Uterus (tissue), 4 donors: ENCODE measurements around the gene CORO1A. TPM values are rescaled to one million over a fixed set of nuclear protein-coding genes. Genes with fewer than 3 reads are reported as not detected.

Experiments
- DNase-seq, 2 donors: peaks; one replicate each; pipeline ENCODE4 v3.0.0-alpha.2; 2019 to 2020
- H3K27ac ChIP-seq, 2 donors: fragments of 200-600 bp; sonication (generic); 1 replicate in 1 of 2; 2 replicates in 1 of 2; pipeline ENCODE4 v1.5.1; 2016 to 2018
- H3K27me3 ChIP-seq, 2 donors: fragments of 200-600 bp; sonication (generic); one replicate each; pipeline ENCODE4 v1.5.1; 2018 to 2019; ENCODE audit warnings: control low read depth in 1 of 2
- H3K36me3 ChIP-seq, 2 donors: fragments of 200-600 bp; sonication (generic); one replicate each; pipeline ENCODE4 v1.5.1; 2019; ENCODE audit warnings: control low read depth in 1 of 2
- H3K4me1 ChIP-seq, 2 donors: fragments of 200-600 bp; sonication (generic); one replicate each; pipeline ENCODE4 v1.5.1; 2018 to 2019; ENCODE audit warnings: control low read depth in 1 of 2
- H3K4me3 ChIP-seq, 2 donors: fragments of 200-600 bp; sonication (generic); 1 replicate in 1 of 2; 2 replicates in 1 of 2; pipeline ENCODE4 v1.5.1; 2018 to 2019; ENCODE audit warnings: mild to moderate bottlenecking in 1 of 2
- H3K9me3 ChIP-seq, 2 donors: fragments of 200-600 bp; sonication (generic); one replicate each; pipeline ENCODE4 v1.5.1; 2019; ENCODE audit warnings: control low read depth in 1 of 2
- POLR2A ChIP-seq, 2 donors: fragments of 450-650 bp; IDR thresholded peaks; one replicate each; pipeline ENCODE4 v1.6.1; 2016; ENCODE audit warnings: antibody characterized with exemption in 2 of 2, mild to moderate bottlenecking in 1 of 2, moderate library complexity in 1 of 2
- intact Hi-C: fragments of 100-400 bp; cut with DNase I; formaldehyde crosslinking; loops from one replicate; pipeline ENCODE4 v1.15.1; 2023; ENCODE audit warnings: low total_unique reads
- total RNA-seq, 4 donors: library from RNA; depleted of rRNA in 3 of 4; stranded (reverse); fragments of >200 nt in 3 of 4; gene quantifications; one replicate each; pipeline versions ENCODE4 v1.1.0 to v1.2.4, GENCODE V29; 2014 to 2023
- TF ChIP-seq, protein P1 (sequence below), 4 experiments: fragments of 200-600 bp in 2 of 4; fragments of 450-650 bp in 2 of 4; sonication (generic) in 2 of 4; IDR thresholded peaks; one replicate each; pipeline ENCODE4 v1.5.1; 2016 to 2019; ENCODE audit warnings: antibody characterized with exemption in 4 of 4, mild to moderate bottlenecking in 2 of 4, moderate library complexity in 1 of 4
- donor health status: DM: yes; HTN: yes; CAD: no.

CORO1A gene
- total RNA-seq, 4 donors from 2014 or later: 12.7 to 30.5 (median 18.2) TPM

DNA sequence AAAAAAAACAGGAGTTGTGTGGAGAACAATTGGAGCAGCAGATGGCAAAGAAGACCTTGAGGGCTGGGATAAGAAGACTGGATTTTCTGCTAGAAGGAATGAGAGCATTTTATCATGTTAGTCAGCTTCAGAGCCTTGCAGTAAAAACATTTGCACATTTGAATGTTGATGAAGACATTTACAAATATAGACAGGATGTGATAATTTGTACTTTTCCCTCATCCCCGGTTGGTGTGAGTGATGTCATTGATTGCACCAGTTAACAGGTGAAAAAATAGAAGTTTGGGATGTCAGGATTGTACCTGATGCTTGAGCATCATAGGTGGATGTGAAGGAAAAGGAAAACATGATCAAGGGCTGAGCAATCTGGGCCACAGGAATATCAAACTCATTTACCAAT, 37.7 kb upstream of the CORO1A start:
- Histone ChIP-seq H3K9me3 (no peaks in the 10 kb centered on the region), H3K27me3 (no peaks in the 10 kb centered on the region), H3K4me3 (no peak overlapping the region), H3K27ac (no peak overlapping the region), H3K4me1 (no peaks in the 10 kb centered on the region), H3K36me3 (no peaks in the 10 kb centered on the region)
- intact Hi-C loops: no loop called here
- no peak for DNase-seq
- TF ChIP-seq POLR2A (IDR thresholded peaks at IDR 0.05): no peak
- TF ChIP-seq, protein P1, sequence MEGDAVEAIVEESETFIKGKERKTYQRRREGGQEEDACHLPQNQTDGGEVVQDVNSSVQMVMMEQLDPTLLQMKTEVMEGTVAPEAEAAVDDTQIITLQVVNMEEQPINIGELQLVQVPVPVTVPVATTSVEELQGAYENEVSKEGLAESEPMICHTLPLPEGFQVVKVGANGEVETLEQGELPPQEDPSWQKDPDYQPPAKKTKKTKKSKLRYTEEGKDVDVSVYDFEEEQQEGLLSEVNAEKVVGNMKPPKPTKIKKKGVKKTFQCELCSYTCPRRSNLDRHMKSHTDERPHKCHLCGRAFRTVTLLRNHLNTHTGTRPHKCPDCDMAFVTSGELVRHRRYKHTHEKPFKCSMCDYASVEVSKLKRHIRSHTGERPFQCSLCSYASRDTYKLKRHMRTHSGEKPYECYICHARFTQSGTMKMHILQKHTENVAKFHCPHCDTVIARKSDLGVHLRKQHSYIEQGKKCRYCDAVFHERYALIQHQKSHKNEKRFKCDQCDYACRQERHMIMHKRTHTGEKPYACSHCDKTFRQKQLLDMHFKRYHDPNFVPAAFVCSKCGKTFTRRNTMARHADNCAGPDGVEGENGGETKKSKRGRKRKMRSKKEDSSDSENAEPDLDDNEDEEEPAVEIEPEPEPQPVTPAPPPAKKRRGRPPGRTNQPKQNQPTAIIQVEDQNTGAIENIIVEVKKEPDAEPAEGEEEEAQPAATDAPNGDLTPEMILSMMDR (IDR thresholded peaks at IDR 0.05): no peak

DNA sequence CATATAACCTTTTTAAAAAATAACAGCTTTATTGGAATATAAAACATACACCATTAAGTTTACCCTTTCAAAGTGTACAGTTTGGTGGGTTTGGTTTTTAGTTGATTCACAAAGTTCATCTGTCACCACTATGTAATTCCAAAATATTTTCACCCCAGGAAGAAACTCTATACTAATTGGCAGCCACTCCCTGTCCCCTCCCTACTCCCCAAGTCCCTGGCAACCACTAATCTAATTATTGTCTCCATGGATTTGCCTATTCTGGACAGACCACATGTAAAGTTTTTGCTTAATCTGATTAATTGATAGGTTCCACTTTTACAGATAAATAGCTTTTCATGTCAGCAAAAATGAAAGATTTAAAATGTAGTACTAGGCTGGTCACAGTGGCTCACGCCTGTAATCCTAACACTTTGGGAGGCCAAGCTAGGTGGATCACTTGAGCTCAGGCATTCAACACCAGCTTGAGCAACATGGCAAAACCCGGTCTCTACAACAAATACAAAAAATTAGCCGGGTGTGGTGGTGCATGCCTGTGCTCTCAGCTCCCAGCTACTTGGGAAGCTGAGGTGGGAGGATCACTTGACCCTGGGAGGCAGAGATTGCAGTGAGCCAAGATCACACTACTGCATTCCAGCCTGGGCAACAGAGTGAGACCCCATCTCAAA, 35.4 kb upstream of the CORO1A start:
- Histone ChIP-seq H3K36me3 (no peaks in the 10 kb centered on the region), H3K4me1 (no peaks in the 10 kb centered on the region), H3K27me3 (no peaks in the 10 kb centered on the region), H3K9me3 (no peaks in the 10 kb centered on the region), H3K4me3 (no peak overlapping the region), H3K27ac (no peak overlapping the region)
- TF ChIP-seq POLR2A (IDR thresholded peaks at IDR 0.05): no peak
- TF ChIP-seq, protein P1 (IDR thresholded peaks at IDR 0.05): no peak
- intact Hi-C loops: no loop called here
- DNase-seq: no peak

DNA sequence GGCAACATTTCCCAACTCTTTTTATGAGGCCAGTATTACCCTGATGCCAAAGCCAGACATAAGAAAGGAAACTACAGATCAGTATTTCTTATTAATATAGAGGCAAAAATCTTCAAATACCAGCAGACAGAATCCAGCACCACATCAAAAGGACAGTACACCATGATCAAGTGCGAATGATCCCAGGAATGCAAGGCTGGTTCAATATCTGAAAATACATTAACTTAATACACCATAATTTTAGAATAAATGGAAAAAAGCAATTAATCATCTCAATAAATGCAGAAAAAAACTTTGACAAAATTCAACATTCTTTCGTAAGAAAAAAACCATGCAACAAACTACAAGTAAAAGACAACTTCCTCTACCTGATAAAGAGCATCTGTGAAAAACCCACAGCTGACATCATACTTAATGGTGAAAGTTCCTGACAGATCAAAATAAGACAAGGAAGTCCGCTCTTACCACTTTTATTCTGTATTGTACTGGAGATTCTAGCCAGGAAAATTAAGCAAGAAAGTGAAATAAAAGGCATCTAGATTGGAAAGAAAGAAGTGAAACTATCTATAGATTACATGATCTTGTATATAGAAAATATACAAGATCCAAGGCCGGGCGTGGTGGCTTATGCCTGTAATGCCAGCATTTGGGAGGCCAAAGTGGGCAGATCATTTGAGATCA, 34.0 kb upstream of the CORO1A start:
- TF ChIP-seq, protein P1 (IDR thresholded peaks at IDR 0.05): no peak
- no peak for TF ChIP-seq POLR2A (IDR thresholded peaks at IDR 0.05)
- DNase-seq: no peak
- H3K27me3 ChIP-seq: no peaks in the 10 kb centered on the region
- H3K36me3 ChIP-seq: no peaks in the 10 kb centered on the region
- no peaks in the 10 kb centered on the region for H3K9me3 ChIP-seq
- intact Hi-C loops: no loop called here
- H3K4me1 ChIP-seq: no peaks in the 10 kb centered on the region
- H3K27ac ChIP-seq: no peak overlapping the region
- H3K4me3 ChIP-seq: no peak overlapping the region

DNA sequence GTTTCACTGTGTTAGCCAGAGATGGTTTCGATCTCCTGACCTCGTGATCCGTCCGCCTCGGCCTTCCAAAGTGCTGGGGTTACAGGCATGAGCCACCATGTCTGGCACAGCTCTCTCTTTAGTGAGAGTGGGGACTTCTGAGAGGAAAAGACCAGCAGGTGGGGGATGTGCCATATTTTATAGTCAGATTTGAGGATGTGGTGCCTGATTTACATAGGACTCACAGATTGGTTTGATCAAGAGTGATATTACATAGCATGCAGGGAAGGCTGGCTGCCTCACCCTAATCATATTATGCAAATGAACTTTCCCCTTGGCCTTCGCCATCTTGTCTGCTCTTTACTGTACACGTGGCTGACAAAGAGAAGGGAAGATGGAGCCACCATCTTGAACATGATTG, 32.3 kb upstream of the CORO1A start:
- Histone ChIP-seq H3K4me3 (no peak overlapping the region), H3K27ac (no peak overlapping the region), H3K27me3 (no peaks in the 10 kb centered on the region), H3K36me3 (no peaks in the 10 kb centered on the region), H3K4me1 (no peaks in the 10 kb centered on the region), H3K9me3 (no peaks in the 10 kb centered on the region)
- TF ChIP-seq, protein P1 (IDR thresholded peaks at IDR 0.05): no peak
- no peak for TF ChIP-seq POLR2A (IDR thresholded peaks at IDR 0.05)
- no peak for DNase-seq
- intact Hi-C loops: no loop called here

DNA sequence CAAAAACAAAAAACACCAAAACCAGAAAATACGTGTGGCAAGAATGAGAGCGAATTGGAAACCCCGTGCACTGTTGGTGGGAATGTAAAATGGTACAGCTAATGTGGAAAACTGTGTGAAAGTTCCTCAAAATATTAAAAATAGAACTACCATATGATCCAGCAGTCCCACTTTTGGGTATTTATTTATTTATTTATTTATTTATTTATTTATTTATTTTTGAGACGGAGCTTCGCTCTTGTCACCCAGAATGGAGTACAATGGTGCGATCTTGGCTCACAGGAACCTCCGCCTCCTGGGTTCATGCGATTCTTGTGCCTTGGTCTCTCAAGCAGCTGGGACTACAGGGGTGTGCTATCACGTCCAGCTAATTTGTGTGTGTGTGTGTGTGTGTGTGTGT, 30.9 kb upstream of the CORO1A start:
- H3K36me3 ChIP-seq: no peaks in the 10 kb centered on the region
- intact Hi-C loops: no loop called here
- no peak for DNase-seq

More for the DNA sequence above, 30.9 kb upstream of the CORO1A start:
- Histone ChIP-seq H3K4me3 (no peak overlapping the region), H3K4me1 (no peaks in the 10 kb centered on the region), H3K9me3 (no peaks in the 10 kb centered on the region), H3K27me3 (no peaks in the 10 kb centered on the region), H3K27ac (no peak overlapping the region)
- no peak for TF ChIP-seq POLR2A (IDR thresholded peaks at IDR 0.05)
- TF ChIP-seq, protein P1 (IDR thresholded peaks at IDR 0.05): no peak
